Peyer's patch (tissue), 4 donors: ENCODE data around the gene CLDN4. TPM values are rescaled to one million over a fixed set of nuclear protein-coding genes. Genes with fewer than 3 reads are reported as not detected.
A peak's percentile ranks its signal among the peaks of the same experiment; 100 is the strongest.
"Not testable (repeated sequence)": the region's sequence is repeated elsewhere in the genome, so short reads cannot be mapped to it uniquely, and the experiment has no call there.

ENCODE experiments used
- DNase-seq, 3 donors: peaks; one replicate each; pipeline ENCODE4 v3.0.0-alpha.2; 2017 to 2019
- H3K27ac ChIP-seq, 4 donors: fragments of 200-600 bp; sonication (generic); one replicate each; pipeline ENCODE4 v1.5.1; 2016 to 2019
- H3K27me3 ChIP-seq, 2 donors: fragments of 200-600 bp; sonication (generic); one replicate each; pipeline ENCODE4 v1.5.1; 2019
- H3K36me3 ChIP-seq, 3 donors: fragments of 200-600 bp; sonication (generic); one replicate each; pipeline ENCODE4 v1.5.1; 2016 to 2019
- H3K4me1 ChIP-seq, 4 donors: fragments of 200-600 bp; sonication (generic); one replicate each; pipeline ENCODE4 v1.5.1; 2016 to 2019
- H3K4me3 ChIP-seq, 4 donors: fragments of 200-600 bp; sonication (generic); 1 replicate in 3 of 4; 2 replicates in 1 of 4; pipeline ENCODE4 v1.5.1; 2016 to 2019; ENCODE audit warnings: mild to moderate bottlenecking in 1 of 4
- H3K9me3 ChIP-seq, 4 donors: fragments of 200-600 bp; sonication (generic); one replicate each; pipeline ENCODE4 v1.5.1; 2016 to 2019; ENCODE audit warnings: mild to moderate bottlenecking in 1 of 4
- CTCF ChIP-seq, 6 experiments: fragments of 450-650 bp in 4 of 6; fragments of 200-600 bp in 2 of 6; sonication (generic) in 1 of 6; IDR thresholded peaks; one replicate each; pipeline ENCODE4 v1.5.1; 2017 to 2019; ENCODE audit warnings: antibody characterized with exemption in 6 of 6, mild to moderate bottlenecking in 3 of 6, moderate library complexity in 1 of 6
- POLR2A ChIP-seq, 2 donors: fragments of 450-650 bp; IDR thresholded peaks; one replicate each; pipeline ENCODE4 v1.5.1; 2017; ENCODE audit warnings: antibody characterized with exemption in 2 of 2, mild to moderate bottlenecking in 2 of 2, moderate library complexity in 2 of 2
- total RNA-seq, 4 donors: library from RNA; depleted of rRNA; stranded (reverse); fragments of >200 nt; gene quantifications; one replicate each; pipeline ENCODE4 v1.1.0, GENCODE V29; 2016

CLDN4 gene
- total RNA-seq, 4 donors from 2014 or later: 83.3 to 551 (median 450) TPM

- H3K27me3 ChIP-seq: no peaks in the 10 kb centered on the region
- TF ChIP-seq CTCF (IDR thresholded peaks at IDR 0.05): no peak
- peak; percentile 63 to 64 for TF ChIP-seq POLR2A (IDR thresholded peaks at IDR 0.05)
- peak in 2 of 3 donors; percentile 79 to 84 for DNase-seq
- peak overlapping the region in 3 of 4 donors; percentile 85 to 100 (median 98) for H3K27ac ChIP-seq
- H3K4me3 ChIP-seq: peak overlapping the region in 3 of 4 donors; percentile 49 to 87 (median 70)
- H3K9me3 ChIP-seq: peaks cover 0 to 3% (median 0%) of the 10 kb centered on the region in 4 donors
- H3K36me3 ChIP-seq: peaks cover 0 to 11% (median 0%) of the 10 kb centered on the region in 3 donors
- H3K4me1 ChIP-seq: peaks cover 0 to 21% (median 8%) of the 10 kb centered on the region in 4 donors
These were observed 1.2 kb downstream of the CLDN4 start for GRCh38 chr7:73831834-73832651.

- DNase-seq: no peak
- peaks cover 0 to 15% (median 3%) of the 10 kb centered on the region in 4 donors for H3K4me1 ChIP-seq
- H3K4me3 ChIP-seq: peak overlapping the region in 3 of 4 donors; percentile 49 to 87 (median 70)
- H3K36me3 ChIP-seq: peaks cover 0 to 11% (median 0%) of the 10 kb centered on the region in 3 donors
- no peaks in the 10 kb centered on the region for H3K27me3 ChIP-seq
- peak overlapping the region in 3 of 4 donors; percentile 85 to 100 (median 98) for H3K27ac ChIP-seq
- peaks cover 0 to 3% (median 0%) of the 10 kb centered on the region in 4 donors for H3K9me3 ChIP-seq
- TF ChIP-seq CTCF (IDR thresholded peaks at IDR 0.05) (no peak), POLR2A (IDR thresholded peaks at IDR 0.05) (peak in 1 of 2 donors; percentile 11)
These were observed 2.0 kb downstream of the CLDN4 start for GRCh38 chr7:73832806-73833205.

- Histone ChIP-seq H3K4me1 (peaks cover 0 to 9% (median 1%) of the 10 kb centered on the region in 4 donors), H3K36me3 (peaks cover 0 to 11% (median 0%) of the 10 kb centered on the region in 3 donors), H3K27me3 (no peaks in the 10 kb centered on the region), H3K9me3 (peaks cover 0 to 3% (median 0%) of the 10 kb centered on the region in 4 donors), H3K4me3 (peak overlapping the region in 3 of 4 donors; percentile 49 to 87 (median 70)), H3K27ac (peak overlapping the region in 3 of 4 donors; percentile 85 to 100 (median 98))
- DNase-seq: peak in 2 of 3 donors; percentile 77 to 78
- peak in 1 of 6 experiments; percentile 5 for TF ChIP-seq CTCF (IDR thresholded peaks at IDR 0.05)
- TF ChIP-seq POLR2A (IDR thresholded peaks at IDR 0.05): peak in 1 of 2 donors; percentile 63
These were observed 2.6 kb downstream of the CLDN4 start for GRCh38 chr7:73833251-73833919.

- DNase-seq: no peak
- H3K9me3 ChIP-seq: peaks cover 0 to 3% (median 0%) of the 10 kb centered on the region in 4 donors
- H3K27me3 ChIP-seq: no peaks in the 10 kb centered on the region
- H3K4me3 ChIP-seq: no peak overlapping the region
- H3K27ac ChIP-seq: no peak overlapping the region
- TF ChIP-seq CTCF (IDR thresholded peaks at IDR 0.05) (no peak), POLR2A (IDR thresholded peaks at IDR 0.05) (peak in 1 of 2 donors; percentile 27)
- no peaks in the 10 kb centered on the region for H3K4me1 ChIP-seq
- peaks cover 0 to 11% (median 0%) of the 10 kb centered on the region in 3 donors for H3K36me3 ChIP-seq
These were observed 3.9 kb downstream of the CLDN4 start for GRCh38 chr7:73834626-73835191.

- not testable (repeated sequence) for H3K27ac ChIP-seq, H3K4me3 ChIP-seq
These were observed 6.4 kb downstream of the CLDN4 start for GRCh38 chr7:73837167-73837566.

More at GRCh38 chr7:73837167-73837566, 6.4 kb downstream of the CLDN4 start:
- not testable (repeated sequence) for H3K27me3 ChIP-seq, H3K9me3 ChIP-seq, DNase-seq, H3K36me3 ChIP-seq
- H3K4me1 ChIP-seq: peaks cover 0 to 15% (median 2%) of the 10 kb centered on the region in 4 donors
